ENCODE data around the gene BTNL3. TPM values are rescaled to one million over a fixed set of nuclear protein-coding genes. Genes with fewer than 3 reads are reported as not detected.
"Not testable (repeated sequence)": the region's sequence is repeated elsewhere in the genome, so short reads cannot be mapped to it uniquely, and the experiment has no call there.

The BTNL3 gene
- total RNA-seq, 1 experiment from 2014 or later, result not detected

GRCh38 chr5:181017448-181017847, 28.8 kb downstream of the BTNL3 start:
- CTCF ChIA-PET; H3K27ac Mint-ChIP-seq; H3K4me3 Mint-ChIP-seq; DNase-seq (ENCODE audit: low spot score); H3K36me3 Mint-ChIP-seq; POLR2A ChIA-PET; H3K4me1 Mint-ChIP-seq; ATAC-seq: not testable (repeated sequence)
- Mint-ChIP-seq H3K27me3 (ENCODE audit: low read depth) (peaks cover 10% of the 10 kb centered on the region), H3K9me3 (peaks cover 25% of the 10 kb centered on the region)

- ChIA-PET POLR2A (no interaction called here), CTCF (no interaction called here)
- no peaks in the 10 kb centered on the region for H3K4me1 Mint-ChIP-seq
- ATAC-seq (no peak), DNase-seq (ENCODE audit: low spot score) (no peak)
- no peak overlapping the region for H3K4me3 Mint-ChIP-seq
- peaks cover 13% of the 10 kb centered on the region for H3K27me3 Mint-ChIP-seq (ENCODE audit: low read depth)
- TF ChIP-seq FOXK1 (CRISPR knock-in tag; IDR thresholded peaks at IDR 0.05) (no peak), ZNF396 (CRISPR knock-in tag; IDR thresholded peaks at IDR 0.05; ENCODE audit: borderline replicate concordance) (no peak), E2F1 (CRISPR knock-in tag; IDR thresholded peaks at IDR 0.05) (no peak), ZMAT4 (CRISPR knock-in tag; IDR thresholded peaks at IDR 0.05) (no peak), RORB (CRISPR knock-in tag; IDR thresholded peaks at IDR 0.05) (no peak), ZNF281 (CRISPR knock-in tag; IDR thresholded peaks at IDR 0.05) (no peak), PRRX2 (CRISPR knock-in tag; IDR thresholded peaks at IDR 0.05) (no peak), NFE2L1 (CRISPR knock-in tag; IDR thresholded peaks at IDR 0.05) (no peak)
- H3K36me3 Mint-ChIP-seq, result peaks cover 8% of the 10 kb centered on the region
- peaks cover 20% of the 10 kb centered on the region for H3K9me3 Mint-ChIP-seq
- H3K27ac Mint-ChIP-seq, result no peak overlapping the region
These were observed 32.0 kb downstream of the BTNL3 start for GRCh38 chr5:181020688-181021087.

GRCh38 chr5:181024245-181025064, 35.8 kb downstream of the BTNL3 start:
- ATAC-seq (no peak), DNase-seq (ENCODE audit: low spot score) (no peak)
- peaks cover 8% of the 10 kb centered on the region for H3K36me3 Mint-ChIP-seq
- ChIA-PET CTCF (no interaction called here), POLR2A (no interaction called here)
- peaks cover 24% of the 10 kb centered on the region for H3K9me3 Mint-ChIP-seq
- H3K27ac Mint-ChIP-seq, result no peak overlapping the region
- H3K4me1 Mint-ChIP-seq, result peaks cover 12% of the 10 kb centered on the region
- H3K4me3 Mint-ChIP-seq, result no peak overlapping the region
- H3K27me3 Mint-ChIP-seq (ENCODE audit: low read depth), result peaks cover 16% of the 10 kb centered on the region
- TF ChIP-seq SOX15 (CRISPR knock-in tag; IDR thresholded peaks at IDR 0.05) (no peak), ZBTB43 (CRISPR knock-in tag; IDR thresholded peaks at IDR 0.05) (no peak), E2F5 (CRISPR knock-in tag; IDR thresholded peaks at IDR 0.05) (no peak), ATF3 (CRISPR knock-in tag; conservative IDR thresholded peaks at IDR 0.05) (no peak), FOXP4 (CRISPR knock-in tag; IDR thresholded peaks at IDR 0.05) (no peak), ATF2 (CRISPR knock-in tag; IDR thresholded peaks at IDR 0.05; ENCODE audit: borderline replicate concordance, low read depth) (no peak), ZNF425 (CRISPR knock-in tag; conservative IDR thresholded peaks at IDR 0.05) (no peak), KAT7 (CRISPR knock-in tag; IDR thresholded peaks at IDR 0.05; ENCODE audit: borderline replicate concordance) (no peak)

Data from WTC11 (cell line).